GM19468 (cell line): ENCODE measurements around the gene KCNRG.

Experiments used
- ATAC-seq: cut with Tn5 transposase; IDR thresholded peaks from one replicate; pipeline ENCODE4 v1.9.1; 2021; ENCODE audit warnings: mild to moderate bottlenecking, moderate library complexity, moderate number of reproducible peaks; ENCODE audit not compliant: unreplicated experiment; ENCODE audit errors: extremely low read depth

KCNRG gene

DNA sequence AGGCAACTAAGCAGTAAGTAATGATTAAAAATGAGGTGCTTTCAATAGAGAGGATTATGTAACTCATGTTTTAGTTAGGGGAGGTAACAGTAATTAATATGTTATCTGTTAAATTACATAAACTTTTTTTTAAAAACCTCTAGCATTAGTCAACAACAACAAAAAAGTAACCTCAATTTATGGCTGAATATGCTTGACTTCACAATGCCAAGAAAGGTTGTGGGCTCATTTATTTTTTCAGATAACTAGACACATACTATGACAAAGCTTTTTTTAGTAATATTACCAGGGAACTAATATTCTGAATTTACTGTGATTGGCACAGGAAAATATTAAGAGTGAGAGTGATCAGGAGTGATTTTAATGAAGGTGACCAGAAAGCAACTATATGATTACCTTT, 54.9 kb downstream of the KCNRG start:
- no peak for ATAC-seq
